Gastrocnemius medialis (tissue), 4 donors: ENCODE results near the gene YIPF6.
"Not testable (repeated sequence)": the region's sequence is repeated elsewhere in the genome, so short reads cannot be mapped to it uniquely, and the experiment has no call there.

Experiments
- CTCF ChIP-seq, 5 experiments: fragments of 450-650 bp in 3 of 5; fragments of 200-600 bp in 2 of 5; sonication (generic) in 2 of 5; IDR thresholded peaks in 4 of 5; conservative IDR thresholded peaks in 1 of 5; 1 replicate in 4 of 5; 2 replicates in 1 of 5; pipeline ENCODE4 v1.5.1; 2016 to 2019; ENCODE audit warnings: antibody characterized with exemption in 5 of 5, mild to moderate bottlenecking in 3 of 5, moderate library complexity in 3 of 5
- POLR2A ChIP-seq, 2 donors: fragments of 450-650 bp; IDR thresholded peaks; one replicate each; pipeline ENCODE4 v1.6.1; 2017; ENCODE audit warnings: antibody characterized with exemption in 2 of 2, mild to moderate bottlenecking in 2 of 2, moderate library complexity in 2 of 2

GRCh38 chrX:68559905-68560304, 61.1 kb downstream of the YIPF6 start:
- not testable (repeated sequence) for TF ChIP-seq CTCF (IDR thresholded peaks at IDR 0.05 in 4 of 5, conservative IDR thresholded peaks at IDR 0.05 in 1 of 5); POLR2A (IDR thresholded peaks at IDR 0.05)
